Amygdala (tissue), 56 donors: ENCODE data around the gene ABLIM2.

ENCODE experiments used
- DNase-seq, 56 donors: peaks; one replicate each; lab custom pipeline; 2025; lab: John Stamatoyannopoulos, UW

ABLIM2 gene

GRCh38 chr4:7976634-7977033 is 182.0 kb downstream of the ABLIM2 start:
- no peak for DNase-seq

- no peak for DNase-seq
Observed at GRCh38 chr4:7976025-7976424, 182.6 kb downstream of the ABLIM2 start.

DNA sequence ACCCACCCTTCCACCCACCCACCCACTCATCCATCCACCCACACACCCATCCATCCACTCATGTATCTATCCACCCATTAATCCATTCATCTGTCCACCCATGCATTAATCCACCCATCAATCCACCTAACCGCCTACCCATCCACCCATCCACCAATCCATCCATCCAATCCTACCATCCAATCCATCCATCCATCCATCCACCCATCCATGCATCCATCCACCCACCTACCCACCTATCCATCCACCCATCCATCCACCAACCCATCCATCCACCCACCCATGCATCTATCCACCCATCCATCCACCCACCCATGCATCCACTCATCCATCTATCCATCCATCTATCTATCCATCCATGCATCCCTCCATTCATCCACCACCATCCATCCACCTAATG is 184.2 kb downstream of the ABLIM2 start:
- no peak for DNase-seq

GRCh38 chr4:7973545-7973981 is 185.1 kb downstream of the ABLIM2 start:
- peak in 1 of 56 donors; percentile 20 for DNase-seq

GRCh38 chr4:7971881-7972500 is 186.6 kb downstream of the ABLIM2 start:
- no peak for DNase-seq

DNA sequence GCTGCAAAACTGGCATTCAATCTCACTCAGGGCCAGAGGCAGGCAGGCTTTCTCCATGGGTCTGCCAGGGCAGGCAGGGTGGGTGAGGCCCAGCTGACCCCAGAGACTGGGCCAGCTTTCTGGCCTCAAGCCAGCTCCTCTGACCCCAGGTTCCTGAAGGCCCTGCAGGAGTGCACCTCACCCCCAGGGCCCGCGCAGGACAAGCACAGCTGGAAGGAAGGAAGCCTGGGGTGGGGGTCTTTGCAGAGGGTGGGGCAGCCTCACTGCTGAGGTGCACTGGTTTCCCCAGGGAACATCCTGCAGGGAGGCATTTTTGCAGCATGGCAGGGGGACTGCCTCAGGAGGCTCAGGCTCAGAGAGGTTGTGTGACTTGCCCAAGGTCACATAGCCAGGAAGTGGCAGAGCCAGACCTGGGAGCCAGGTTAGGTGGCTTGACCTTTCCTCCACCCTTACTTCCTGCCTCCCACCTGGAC is 187.4 kb downstream of the ABLIM2 start:
- no peak for DNase-seq

DNA sequence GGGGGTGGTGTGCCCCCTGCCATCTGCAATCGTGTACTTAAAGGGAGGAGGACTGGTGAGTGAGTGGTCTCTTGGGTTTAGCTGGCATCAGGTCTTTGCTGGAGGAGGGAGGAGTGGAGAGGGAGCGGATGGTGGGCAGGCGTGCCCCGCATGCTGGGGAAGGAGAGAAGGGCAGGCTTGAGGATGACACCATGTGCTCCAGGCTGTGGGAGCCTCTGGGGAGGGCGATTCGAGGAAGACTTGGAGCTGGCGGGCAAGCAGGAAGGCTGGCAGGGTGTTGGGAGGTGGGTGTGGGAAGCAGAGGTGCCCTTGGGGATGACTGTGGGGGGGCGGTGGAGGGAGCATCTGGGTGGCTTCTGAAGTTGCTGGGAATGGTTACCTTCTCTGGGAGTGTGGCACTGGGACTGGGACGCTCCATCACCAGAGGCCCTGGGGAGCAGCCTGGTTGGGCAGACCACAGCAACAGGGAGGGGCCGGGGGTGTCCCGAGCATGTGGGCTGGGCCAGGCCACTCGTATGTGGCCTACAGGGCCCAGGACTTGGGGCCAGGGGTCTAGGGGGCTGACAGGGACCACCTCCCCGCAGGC is 188.2 kb downstream of the ABLIM2 start:
- DNase-seq: no peak

DNA sequence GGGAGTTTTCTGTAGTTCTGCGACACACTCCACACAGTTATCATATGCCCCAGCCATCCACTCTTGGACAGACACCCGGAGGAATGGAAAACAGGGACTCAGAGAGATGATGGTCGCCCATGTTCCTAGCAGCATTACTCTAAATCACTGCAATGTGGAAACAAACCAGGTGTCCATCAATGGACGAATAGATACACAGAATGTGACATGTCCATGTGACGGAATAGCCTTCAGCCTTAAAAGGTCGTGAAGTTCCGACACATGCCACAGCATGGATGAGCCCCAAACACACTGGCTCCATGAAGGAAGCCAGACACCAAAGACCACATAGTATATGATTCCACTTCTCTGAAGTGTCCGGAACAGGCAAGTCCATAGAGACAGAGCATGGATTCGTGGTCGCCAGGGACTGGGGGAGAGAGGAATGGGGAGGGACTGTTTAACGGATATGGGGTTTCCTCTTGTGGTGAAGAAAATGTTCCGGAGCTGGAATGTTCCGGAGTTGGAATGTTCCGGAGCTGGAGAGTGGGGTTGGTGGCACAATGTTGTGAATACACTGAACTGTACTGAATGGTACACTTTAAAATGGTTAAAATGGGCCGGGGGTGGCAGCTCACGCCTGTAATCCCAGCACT is 190.2 kb downstream of the ABLIM2 start:
- DNase-seq: no peak

GRCh38 chr4:7967501-7968261 is 190.9 kb downstream of the ABLIM2 start:
- DNase-seq: no peak

- no peak for DNase-seq
Observed at GRCh38 chr4:7967063-7967440, 191.6 kb downstream of the ABLIM2 start.

DNA sequence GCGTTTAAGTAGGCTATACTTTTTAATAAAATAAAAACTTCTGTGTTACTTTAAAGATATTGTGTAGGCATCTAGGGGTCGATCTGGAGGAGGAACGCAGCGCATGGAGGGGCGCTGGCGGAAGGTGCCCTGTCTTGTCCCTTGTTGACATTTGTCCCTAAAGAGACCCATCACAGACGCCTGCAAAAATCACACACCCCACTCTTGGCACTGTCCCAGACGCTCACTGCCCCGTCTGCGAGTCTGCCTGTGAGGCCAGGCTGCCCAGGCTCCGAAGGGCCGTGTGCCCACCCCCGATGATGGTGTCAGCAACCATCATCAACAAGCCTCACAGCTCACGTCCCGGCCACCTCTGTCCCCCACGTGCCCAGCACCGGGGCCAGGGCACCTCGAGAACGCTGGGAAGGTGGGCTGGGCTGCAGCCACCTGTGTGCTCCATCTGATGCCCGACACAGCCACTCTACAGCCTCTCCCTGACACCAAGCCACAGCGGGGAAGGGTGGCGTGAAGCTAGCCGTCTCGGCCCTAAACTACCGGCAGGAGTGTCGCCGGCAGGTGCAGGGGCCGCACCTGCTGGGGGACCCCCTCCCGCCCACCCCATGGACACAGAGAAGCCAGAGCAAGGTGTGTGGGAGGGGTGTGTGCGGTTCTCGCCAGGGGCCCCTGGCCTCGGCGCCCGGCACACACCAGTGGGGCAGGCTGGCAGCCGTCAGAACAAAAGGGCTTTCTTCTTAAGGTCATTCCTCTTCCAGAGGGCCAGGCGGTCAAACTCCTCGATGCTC is 192.1 kb downstream of the ABLIM2 start:
- no peak for DNase-seq

DNA sequence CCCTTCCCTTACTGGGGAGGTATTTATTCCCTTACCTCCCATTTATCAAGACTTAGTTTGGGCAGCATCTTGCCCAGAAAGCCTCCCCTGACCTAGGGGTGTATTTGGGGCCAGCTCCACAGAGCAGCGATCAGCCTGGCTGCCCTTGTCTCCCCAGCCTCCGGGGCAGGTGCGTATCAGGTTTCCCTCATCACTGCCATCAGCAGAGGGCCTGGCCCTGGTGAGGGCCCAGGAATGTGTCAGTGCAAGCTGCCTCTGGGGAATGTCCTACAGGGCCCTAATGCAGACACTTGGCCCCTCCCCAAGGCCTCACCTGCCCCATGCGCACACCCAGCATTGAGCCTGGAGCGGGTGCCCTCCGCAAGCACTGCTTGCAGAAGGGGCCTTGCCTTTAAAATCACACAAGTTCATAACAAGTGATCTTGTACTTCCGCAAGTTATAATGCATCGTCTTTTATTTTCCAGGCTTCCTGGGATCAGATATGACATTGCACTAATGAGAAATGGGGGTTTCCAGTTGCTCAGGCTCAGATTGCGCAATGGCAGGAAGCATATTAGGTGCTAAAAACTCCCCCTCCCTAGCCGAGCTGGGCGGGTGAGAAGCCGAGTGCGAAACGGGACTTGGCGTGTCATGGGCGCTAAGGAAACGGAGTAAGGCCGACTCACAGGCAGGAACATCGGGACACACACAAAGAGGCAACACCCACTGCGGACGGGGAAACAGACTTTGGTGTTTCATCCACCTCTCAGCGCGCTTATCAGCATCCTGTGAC is 193.5 kb downstream of the ABLIM2 start:
- DNase-seq: peak in 1 of 56 donors; percentile 21

GRCh38 chr4:7964459-7964858 is 194.2 kb downstream of the ABLIM2 start:
- no peak for DNase-seq

GRCh38 chr4:7963691-7964090 is 194.9 kb downstream of the ABLIM2 start:
- DNase-seq: no peak

DNA sequence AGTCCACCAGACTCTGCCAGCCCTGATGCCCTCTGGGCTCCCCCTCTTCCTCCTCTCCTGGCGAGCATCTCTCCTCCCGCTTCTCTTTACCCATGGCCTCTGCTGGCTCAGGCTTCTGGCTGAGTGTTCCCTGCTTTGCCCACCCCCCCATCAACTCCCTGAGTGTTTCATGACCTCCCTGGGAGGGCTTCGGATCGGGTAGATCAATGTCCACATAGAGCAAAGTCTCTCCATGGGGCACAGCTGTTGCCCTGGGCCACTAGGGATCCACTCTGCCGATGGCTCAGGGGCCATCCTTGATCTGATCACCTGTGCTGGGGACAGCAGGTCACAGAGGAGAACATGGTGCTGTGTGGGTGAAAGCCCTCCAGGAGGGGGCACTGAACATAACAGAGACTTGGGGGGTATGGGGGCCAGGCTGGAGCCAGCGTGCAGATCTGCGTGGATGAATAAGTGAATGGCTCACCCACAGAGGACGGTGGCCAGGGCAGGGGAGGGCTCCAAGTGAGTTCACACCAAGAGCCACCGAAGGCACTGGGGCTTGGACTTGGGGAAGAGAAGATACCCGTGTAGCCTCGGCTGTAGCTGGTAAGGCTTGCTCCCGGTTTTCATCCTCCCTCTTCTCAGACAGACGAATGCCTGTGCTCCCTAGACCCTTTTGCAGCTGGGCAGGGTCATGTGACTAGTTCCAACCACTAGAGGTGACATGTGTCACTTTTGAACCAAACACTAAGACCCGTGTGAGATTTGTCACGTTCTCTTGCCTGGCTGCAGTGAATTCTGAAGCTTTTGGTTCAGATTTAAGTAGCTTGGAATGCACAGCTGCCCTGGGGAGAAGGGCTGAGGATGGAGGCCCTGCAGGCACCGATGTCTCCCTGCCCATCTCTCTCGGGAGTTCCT is 195.8 kb downstream of the ABLIM2 start:
- no peak for DNase-seq

DNA sequence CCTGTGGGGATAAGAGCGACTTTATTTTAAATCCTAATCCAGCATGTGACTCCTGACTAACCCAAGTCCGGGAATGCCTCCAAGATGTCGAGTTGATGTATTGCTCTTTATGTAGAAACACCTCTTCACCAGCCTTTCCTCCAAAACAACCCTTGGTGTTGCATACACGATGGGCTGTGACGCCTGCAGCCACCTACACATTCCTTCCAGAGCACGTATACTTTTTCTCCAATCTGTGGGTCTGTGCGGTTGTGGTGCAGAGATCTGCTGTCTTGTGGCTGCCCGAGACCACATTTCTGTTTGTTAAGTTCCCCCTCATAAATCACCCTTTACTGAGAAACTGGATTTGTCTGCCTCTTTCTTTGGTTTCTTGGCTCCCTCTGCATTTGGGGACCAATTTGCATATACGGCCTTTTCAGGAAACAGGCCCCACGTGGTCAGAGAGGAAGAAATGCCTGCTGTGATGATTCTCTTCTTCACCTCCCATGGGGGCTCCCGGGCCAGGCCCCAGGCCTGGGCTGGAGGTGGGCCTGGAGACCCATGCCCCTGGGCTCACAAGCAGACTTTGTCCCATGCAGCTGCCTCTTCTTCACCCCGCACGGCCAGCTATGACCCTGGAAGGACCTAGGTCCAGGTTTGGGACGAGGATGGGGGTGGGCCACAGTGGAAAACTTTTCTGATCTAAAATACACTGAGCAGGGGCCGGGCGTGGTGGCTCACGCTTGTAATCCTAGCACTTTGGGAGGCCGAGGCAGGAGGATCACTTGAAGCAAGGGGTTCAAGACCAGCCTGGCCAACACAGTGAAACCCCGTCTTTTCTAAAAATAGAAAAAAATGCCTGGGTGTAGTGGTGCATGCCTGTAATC is 197.6 kb downstream of the ABLIM2 start:
- peak in 6 of 56 donors; percentile 21 to 65 (median 48) for DNase-seq

DNA sequence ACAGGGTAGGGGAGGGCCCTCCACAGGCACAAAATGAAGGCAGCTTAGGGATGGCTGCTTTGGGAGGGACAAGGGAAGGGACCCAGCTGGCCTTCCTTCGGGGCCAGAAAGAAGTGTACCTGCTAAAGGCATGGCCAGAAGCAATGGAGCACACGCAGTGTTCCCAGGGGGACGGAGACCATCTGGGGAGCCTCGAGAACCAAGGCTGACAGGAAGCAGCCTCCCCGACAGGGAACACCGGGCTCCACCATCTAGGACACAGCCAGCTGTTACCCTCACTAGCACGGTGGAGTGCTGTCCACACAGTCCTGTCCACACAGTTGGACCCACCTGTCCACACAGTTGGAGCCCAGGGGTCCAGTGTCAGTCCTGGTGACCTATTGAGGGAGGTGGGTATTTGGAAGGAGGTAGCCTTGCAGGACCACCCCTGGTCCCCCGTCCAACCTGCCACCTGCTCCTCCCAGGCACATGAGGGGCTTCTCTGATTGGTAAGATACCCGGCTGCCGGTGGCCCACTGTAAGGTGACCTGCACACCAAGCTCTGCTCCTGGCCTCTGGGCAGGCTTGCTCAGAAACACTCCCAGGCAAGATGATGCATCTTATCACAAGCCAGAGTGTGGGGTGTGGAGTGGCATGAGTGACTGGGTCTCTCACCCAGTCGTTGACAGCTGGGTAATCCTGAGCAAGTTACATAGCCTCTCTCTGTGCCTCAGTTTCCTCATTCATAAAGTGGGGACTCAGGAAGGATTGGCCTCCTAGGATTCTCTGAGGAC is 198.4 kb downstream of the ABLIM2 start:
- DNase-seq: no peak
